Kidney epithelial cell (primary cell): ENCODE data around the gene ZNF764. TPM values are rescaled to one million over a fixed set of nuclear protein-coding genes. Genes with fewer than 3 reads are reported as not detected.

Experiments used
- DNase-seq: peaks from one replicate; pipeline ENCODE4 v3.0.0-alpha.2; 2010; ENCODE audit warnings: low read depth
- H3K27me3 ChIP-seq: 2 replicates; pipeline ENCODE4 v1.6.0; 2011; ENCODE audit warnings: low read length; ENCODE audit not compliant: control insufficient read depth, insufficient read depth
- H3K36me3 ChIP-seq: 2 replicates; pipeline ENCODE4 v1.5.1; 2011; ENCODE audit warnings: low read length; ENCODE audit not compliant: control insufficient read depth, insufficient read depth
- H3K4me3 ChIP-seq: 2 replicates; pipeline ENCODE4 v1.5.1; 2011; ENCODE audit warnings: low read depth, mild to moderate bottlenecking, control low read depth, low read length
- total RNA-seq: library from RNA; depleted of rRNA; stranded (reverse); fragments of >200 nt; gene quantifications from 2 replicates; pipeline ENCODE4 v1.2.3, GENCODE V29; 2015
- TF ChIP-seq, protein P1 (sequence below): IDR thresholded peaks from 2 replicates; pipeline ENCODE4 v1.5.1; 2011; ENCODE audit warnings: mild to moderate bottlenecking, moderate library complexity, low read length, control low read depth, inconsistent platforms; ENCODE audit not compliant: insufficient read depth, poor library complexity, severe bottlenecking

ZNF764 gene
- total RNA-seq, 1 donor from 2014 or later, result 8.5 TPM

DNA sequence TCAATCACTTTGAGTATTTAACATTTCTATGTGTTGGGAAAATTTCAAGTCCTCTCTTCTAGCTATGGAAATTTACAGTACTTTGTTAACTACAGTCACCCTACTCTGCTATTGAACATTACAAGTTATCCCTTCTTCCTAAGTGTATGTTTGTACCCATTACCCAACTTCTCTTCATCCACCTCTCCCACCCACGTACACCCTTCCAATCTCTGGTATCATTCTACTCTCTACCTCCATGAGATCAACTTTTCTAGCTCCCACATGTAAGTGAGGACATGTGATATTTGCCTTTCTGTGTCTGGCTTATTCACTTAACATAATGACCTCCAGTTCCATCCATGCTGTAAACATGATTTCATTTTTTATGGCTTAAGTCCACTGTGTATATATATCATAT, 16.5 kb upstream of the ZNF764 start:
- no peak for DNase-seq
- Histone ChIP-seq H3K36me3 (no peaks in the 10 kb centered on the region), H3K27me3 (no peaks in the 10 kb centered on the region), H3K4me3 (no peak overlapping the region)
- TF ChIP-seq, protein P1, sequence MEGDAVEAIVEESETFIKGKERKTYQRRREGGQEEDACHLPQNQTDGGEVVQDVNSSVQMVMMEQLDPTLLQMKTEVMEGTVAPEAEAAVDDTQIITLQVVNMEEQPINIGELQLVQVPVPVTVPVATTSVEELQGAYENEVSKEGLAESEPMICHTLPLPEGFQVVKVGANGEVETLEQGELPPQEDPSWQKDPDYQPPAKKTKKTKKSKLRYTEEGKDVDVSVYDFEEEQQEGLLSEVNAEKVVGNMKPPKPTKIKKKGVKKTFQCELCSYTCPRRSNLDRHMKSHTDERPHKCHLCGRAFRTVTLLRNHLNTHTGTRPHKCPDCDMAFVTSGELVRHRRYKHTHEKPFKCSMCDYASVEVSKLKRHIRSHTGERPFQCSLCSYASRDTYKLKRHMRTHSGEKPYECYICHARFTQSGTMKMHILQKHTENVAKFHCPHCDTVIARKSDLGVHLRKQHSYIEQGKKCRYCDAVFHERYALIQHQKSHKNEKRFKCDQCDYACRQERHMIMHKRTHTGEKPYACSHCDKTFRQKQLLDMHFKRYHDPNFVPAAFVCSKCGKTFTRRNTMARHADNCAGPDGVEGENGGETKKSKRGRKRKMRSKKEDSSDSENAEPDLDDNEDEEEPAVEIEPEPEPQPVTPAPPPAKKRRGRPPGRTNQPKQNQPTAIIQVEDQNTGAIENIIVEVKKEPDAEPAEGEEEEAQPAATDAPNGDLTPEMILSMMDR, result no peak

DNA sequence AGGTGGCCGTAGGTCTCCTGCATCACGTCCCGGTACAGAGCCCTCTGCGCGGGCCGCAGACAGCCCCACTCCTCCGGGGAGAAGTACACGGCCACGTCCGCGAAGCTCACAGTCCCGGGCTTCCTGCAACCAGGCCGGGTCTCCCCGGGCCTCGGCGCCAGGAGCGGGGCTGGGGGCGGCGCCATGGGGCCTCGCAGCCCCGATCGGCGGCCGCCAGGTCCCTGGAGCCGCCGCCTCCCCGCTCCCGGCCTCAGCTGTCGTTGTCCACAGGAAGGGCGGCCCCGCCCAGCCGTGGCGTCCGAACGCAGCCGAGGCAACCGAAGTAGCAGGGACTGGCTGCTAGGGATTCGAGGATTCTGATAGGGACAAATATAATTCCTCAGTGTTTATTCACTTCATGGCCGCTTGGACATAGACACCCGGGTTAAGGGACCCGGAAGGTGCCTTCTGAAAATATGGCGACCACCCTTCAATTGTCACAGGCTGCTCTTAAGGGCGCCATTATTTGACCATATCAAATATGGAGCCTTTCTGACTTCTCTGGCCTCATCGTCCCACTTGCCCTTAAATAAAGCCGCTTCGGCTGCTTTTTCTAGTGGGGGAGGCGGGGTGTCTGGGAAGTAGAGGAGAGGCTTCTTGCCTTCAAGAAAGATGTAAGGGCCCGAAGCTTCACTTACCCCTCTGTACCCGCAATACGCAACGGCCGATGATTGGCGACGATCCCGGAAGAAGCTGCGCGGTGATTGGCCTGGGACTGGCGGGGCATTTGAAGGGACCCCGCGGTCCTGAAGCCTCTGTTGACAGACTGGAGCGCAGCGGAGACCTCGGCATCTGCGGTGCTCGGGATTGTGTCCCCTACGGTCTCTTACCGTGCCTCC, 13.5 kb upstream of the ZNF764 start, which contains the start of gene ZNF688:
TSS of gene ZNF688 (minus strand) at position 270 of the 878 bp plus-strand sequence. CDS start at position 185, 85 bp downstream.
- H3K36me3 ChIP-seq, result no peaks in the 10 kb centered on the region
- H3K27me3 ChIP-seq, result no peaks in the 10 kb centered on the region
- TF ChIP-seq, protein P1, result no peak
- peak within 1 kb of the TSS; percentile 64 for H3K4me3 ChIP-seq
- peak; percentile 98 for DNase-seq

DNA sequence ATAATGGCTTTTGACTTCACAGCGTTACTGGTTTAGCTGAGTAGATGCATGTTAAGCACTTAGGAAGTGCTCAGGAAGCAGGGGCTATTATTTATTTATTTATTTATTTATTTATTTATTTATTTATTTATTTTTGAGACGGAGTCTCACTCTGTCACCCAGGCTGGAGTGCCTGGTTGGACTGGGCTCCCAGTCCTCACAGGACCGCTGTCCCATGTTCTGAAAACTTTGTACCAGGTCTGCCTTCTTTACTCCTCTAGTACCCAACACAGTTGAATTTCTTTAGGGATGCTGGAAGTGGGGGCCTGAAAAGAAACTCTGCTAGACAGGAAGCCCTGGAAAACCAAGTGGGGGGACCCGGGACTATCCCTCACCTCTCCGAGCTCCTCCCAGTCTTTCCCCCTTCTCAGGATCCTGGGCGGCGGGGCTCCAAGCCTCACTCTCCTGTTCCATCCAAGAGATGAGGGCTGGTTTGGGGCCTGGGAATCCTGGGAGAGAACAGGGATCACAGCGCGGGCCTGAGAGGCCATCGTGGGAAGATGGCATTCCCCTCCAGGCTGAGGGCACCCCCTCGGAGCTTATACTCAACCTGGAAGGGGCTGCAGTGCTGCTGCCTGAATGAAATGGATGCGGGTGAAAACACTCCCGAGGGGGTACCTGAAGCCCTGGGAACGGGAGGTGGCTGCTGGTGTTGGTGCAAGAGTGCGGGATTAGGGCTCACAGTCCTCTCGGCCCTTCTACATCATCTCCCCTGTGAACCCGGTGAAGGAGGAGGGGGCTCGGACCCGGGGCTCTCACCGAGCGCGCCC, 12.7 kb upstream of the ZNF764 start:
- Histone ChIP-seq H3K4me3 (peak overlapping the region; percentile 64), H3K27me3 (no peaks in the 10 kb centered on the region), H3K36me3 (no peaks in the 10 kb centered on the region)
- TF ChIP-seq, protein P1, result no peak
- DNase-seq, result no peak

DNA sequence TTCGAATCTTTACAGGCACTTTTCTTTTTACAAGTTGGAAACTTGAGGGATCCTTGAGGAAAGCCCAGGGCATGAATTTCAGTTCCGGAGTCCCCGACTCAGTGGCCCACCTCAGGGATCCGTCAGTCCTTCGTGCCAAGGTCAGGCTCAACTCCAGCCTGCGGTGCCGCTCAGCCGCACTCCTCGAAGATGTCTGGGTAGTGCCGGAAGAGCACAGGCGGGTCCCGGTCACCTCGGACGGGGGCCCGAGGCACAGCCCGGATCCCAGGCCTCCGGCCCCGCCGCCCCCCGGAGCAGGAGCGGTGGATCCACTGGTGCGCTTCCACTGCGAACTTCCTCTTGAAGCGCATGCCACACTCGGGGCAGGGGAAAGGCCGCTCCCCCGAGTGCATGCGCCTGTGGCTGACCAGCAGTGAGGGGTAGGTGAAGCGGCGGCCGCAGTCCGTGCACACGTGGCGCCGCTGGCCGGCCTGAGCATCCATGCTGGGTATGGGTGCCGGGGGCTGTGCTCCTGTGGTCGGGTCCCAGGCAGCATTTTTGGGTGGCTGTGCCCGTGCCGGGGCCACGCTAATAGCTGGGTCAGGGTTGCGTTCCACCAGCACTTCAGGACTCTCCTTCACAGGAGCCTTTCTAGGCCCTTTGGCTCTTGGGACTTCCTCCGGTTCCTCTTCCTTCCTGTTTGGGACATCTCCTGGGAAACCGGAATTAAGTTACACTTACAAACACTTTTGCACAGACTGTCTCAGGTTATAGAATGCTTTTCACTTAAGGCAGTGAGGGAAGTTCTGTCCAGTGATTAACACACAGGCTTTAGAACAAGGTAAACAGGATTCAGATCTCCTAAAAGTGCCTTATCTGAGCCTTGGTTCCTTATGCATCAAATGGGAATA, 11.8 kb upstream of the ZNF764 start:
- H3K27me3 ChIP-seq, result no peaks in the 10 kb centered on the region
- no peak for DNase-seq
- H3K36me3 ChIP-seq, result no peaks in the 10 kb centered on the region
- TF ChIP-seq, protein P1, result no peak
- H3K4me3 ChIP-seq, result no peak overlapping the region

DNA sequence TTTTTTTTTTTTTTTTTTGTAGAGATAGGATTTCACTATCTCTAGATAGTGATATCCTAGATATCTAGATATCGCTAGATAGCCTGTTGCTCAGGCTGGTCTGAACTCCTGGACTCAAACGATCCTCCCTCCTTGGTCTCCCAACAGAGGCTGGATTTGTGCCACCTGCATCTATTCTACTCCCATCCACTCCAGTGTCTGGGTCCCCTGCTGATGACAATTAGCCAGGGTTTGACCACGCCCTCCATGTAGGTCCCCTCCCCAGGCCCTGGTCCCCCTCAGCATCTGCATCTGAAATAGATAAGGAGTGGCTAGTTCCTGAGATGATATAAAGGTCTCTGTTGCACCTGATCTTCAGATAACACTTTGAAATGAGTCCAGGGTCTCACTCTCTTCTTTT, 11.1 kb upstream of the ZNF764 start:
- Histone ChIP-seq H3K27me3 (no peaks in the 10 kb centered on the region), H3K36me3 (no peaks in the 10 kb centered on the region), H3K4me3 (no peak overlapping the region)
- DNase-seq, result no peak
- TF ChIP-seq, protein P1, result no peak
